ENCODE results near the gene MAB21L3.

GRCh38 chr1:116147972-116148371 is 36.8 kb downstream of the MAB21L3 start:
- TF ChIP-seq CTCF (IDR thresholded peaks at IDR 0.05; ENCODE audit: insufficient read depth, low read length, poor library complexity, severe bottlenecking) (no peak), EZH2phosphoT487 (conservative IDR thresholded peaks at IDR 0.05; ENCODE audit: low read length) (no peak)

All from SU-DHL-6 (cell line).